ENCODE data around the gene PPIB.

Gene PPIB

DNA sequence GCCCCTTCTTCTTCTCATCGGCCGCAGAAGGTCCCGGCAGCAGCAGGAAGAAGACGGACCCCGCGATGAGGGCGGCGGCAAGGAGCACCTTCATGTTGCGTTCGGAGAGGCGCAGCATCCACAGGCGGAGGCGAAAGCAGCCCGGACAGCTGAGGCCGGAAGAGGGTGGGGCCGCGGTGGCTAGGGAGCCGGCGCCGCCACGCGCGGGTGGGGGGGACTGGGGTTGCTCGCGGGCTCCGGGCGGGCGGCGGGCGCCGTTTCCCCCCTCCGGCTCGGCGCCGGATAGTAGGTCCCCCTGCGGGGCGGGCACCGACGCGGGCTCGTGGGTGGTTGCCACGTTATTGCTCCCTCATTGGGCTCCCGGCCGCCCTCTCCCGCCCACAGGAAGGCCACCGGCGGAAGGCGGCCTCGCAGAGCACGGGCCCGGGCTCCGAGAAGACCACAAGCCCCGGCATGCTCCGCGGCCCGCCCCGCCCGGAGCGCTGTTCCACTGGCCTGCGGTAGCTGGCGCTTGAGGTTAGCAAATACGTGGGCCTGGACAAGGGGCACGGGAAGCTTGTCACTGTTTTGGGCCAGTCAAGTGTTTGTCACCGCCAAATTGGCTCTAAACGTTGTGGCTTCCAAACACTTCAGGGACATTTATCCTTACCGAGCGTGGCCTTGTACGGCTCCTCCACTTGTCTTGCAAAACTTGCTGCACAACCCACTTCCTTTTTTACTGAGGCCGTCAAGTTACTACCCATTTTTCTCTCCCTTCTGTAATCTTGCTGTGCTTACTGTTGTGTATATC, at the start of gene PPIB:
Gene PPIB (minus strand): TSS at position 154 of the 790 bp plus-strand sequence. CDS start 36 bp downstream, at position 118.
- peak; percentile 84 to 99 (median 98) for DNase-seq

DNA sequence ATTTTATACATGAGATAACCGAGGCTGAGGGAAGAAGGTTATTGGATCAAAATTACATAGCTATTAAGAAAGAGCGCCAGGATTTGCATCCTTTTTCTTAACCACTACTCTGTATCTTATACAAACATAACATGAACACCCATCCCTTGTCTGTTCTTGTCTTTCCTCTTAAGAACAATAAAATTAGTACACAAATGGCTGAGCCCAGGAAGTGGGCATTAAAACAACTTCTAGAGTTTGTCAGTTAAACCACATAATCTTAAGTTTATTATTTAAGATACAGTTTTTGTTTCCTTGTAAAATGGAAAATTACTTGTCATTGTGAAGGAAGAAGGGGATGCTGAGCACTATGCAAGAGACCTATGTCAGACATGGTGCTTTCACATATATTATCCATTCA, 48.9 kb upstream of the PPIB start:
- DNase-seq, result no peak

DNA sequence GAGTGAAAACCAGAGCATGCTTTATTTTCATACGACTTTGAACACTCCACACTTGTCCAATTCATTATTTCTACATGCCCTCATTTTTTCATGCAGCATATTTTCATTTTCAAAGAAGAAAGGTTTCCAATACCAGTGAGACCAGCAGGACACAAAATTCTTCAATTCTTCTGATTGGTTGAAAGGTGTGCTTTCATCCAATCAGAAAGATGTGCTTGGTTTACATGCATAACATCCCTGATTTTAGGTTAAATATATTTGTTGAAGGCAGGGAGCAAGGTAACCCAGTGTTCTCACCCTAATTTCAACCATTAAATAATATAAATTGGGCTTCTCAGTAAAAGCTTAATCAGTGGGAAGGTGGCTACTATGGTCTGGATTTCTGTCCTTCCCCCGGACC, 47.5 kb upstream of the PPIB start:
- DNase-seq, result no peak

DNA sequence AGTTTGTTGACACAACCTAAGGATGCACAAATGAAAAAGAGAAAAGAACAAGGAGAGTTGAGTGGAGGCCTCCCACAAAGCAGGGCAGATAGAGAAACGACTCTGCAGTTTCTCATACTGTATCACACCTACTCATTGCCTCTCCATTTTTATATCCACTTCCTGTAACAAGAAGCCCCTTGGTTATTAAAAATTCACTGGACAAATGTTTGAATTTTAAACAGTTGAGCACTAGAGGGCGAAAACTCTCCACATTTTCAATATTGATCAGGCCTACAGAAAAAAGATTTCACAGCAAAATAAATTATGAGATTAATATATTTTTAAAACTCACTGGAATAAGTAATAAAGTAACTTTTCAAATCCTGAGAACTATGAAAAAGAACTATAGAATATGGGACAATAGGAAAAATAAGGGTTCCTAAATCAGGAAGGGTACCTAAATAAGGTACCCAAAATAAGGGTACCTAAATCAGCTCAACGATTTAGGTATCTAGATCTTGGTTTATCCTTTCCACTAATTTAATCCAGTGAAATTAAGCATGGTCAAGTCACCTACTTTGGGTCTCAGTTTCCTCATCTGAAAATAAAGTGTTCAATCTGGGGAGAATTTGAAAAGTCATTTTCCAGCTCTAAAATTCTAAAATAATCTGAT, 47.0 kb upstream of the PPIB start:
- DNase-seq, result no peak

DNA sequence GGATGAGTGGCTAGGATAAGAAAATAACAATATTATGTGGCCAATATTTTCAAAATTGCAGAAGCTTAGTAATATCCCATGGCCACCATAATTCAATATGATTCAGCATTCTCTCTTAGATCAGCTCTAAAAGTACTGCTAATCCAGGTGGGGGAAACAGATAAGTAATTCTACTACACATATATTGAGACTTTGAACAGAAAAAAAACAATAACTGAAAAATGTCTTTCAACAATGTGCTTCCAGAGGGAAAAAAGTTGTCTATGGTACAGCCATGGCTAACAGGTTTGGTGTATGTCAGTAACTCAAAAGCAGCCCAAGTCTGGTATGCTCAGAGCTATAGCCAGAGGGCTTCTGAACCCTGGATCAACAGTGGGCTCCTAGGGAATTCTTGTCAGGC, 42.4 kb upstream of the PPIB start:
- DNase-seq, result no peak

DNA sequence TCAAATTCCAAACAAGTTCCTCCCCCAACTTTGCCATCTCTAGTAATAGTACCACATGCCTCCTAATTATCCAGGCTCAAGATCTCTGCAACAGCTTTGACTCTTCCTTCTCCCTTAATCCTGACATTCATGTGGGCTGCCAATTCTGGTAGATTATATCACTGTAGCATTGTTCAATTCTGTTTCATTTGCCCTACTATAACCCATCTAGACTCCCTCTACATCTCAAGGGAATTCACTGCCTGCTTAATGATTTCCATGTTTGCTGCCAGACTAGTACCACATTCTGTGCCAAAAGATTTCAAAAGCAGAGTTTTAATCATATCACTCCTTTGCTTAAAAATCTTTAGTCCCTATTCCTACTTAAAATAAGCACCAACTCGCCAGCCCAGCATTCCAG, 34.6 kb upstream of the PPIB start:
- DNase-seq, result no peak

DNA sequence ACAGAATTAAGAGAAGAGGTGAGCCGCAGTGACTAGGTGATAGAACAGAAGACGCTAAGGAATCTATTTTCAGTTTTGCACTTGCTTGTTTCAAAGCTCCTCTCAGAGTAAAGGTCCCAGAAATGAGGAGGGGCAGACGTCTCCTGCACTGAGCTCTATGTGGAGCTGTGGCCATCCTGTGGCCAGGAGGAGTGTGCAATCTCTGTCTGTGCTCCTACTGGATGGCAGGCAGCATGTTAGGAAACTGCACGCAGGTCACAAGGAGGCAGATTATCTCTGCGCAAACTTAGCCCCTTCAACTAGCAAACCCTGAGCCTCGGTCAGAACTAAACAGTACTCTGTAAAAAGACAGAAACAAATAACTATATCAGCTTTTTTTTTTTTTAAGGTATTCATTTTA, 31.1 kb upstream of the PPIB start:
- DNase-seq, result no peak

DNA sequence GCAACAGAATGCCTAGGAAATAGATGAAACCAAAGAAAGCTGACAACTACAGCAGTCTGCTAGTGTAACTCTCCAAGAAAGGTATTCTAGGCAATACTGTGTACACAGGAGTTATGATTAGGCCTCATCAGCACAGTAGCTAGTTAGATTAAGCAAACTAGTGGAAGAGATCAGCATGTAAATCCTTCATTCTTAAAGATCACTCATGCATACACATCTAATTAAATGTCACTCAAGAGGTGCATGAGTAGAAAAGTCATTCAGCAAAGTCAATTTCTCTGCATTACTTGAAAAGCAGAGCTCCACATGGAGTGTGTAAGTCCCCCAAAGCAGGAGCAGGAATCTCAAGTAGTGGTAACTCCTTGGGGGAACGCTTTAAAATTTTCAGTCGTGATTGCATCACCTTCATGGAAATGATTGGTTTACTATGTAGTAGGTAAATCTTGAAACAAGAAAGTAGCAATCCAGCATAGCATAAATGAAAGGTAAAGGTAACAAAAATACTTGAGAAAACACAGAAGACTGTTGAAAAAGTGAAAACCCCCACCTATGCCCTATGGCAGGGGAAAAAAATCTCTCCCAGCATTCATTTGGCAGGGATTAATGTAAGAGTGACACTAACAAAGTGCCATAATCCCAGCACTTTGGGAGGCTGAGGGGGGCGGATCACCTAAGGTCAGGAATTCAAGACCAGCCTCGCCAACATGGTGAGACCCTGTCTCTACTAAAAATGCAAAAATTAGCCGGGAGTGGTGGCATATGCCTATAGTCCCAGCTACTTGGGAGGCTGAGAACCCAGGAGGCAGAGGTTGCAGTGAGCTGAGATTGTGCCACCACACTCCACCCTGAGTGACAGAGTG, 29.4 kb upstream of the PPIB start:
- DNase-seq, result no peak

DNA sequence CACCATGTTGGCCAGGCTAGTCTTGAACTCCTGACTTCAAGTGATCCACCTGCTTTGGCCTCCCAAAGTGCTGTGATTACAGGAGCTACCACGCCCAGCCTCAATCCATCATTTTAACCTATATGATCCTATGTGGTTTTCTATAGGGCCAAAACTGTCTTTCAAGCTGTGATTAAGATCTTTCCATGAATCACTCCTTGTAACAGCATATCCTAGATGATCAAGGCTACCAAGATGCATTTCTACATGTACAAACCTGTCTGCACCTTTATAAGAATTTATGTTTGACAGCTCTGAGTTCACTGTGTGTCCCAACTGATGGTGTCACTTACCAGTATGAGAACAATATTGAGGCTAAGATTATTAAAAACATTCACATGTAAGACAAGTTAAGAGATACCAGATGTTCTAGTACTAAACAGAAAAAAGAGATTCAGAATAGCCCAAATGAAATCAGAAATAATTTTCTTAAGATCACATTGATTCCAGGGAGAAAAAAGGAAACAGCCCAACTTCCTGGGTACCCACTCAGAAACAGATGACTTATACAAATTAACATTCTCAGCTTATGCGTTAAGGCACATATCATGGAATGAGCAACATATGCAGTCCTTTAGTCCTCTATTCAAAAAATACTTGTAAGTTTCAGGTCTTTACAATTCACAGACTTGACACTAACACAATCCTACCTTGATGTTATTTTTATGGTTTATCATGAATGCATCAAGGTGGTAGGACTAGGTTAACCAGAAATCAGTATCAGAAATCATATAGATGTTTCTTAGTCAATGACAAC, 24.8 kb upstream of the PPIB start:
- DNase-seq, result no peak

DNA sequence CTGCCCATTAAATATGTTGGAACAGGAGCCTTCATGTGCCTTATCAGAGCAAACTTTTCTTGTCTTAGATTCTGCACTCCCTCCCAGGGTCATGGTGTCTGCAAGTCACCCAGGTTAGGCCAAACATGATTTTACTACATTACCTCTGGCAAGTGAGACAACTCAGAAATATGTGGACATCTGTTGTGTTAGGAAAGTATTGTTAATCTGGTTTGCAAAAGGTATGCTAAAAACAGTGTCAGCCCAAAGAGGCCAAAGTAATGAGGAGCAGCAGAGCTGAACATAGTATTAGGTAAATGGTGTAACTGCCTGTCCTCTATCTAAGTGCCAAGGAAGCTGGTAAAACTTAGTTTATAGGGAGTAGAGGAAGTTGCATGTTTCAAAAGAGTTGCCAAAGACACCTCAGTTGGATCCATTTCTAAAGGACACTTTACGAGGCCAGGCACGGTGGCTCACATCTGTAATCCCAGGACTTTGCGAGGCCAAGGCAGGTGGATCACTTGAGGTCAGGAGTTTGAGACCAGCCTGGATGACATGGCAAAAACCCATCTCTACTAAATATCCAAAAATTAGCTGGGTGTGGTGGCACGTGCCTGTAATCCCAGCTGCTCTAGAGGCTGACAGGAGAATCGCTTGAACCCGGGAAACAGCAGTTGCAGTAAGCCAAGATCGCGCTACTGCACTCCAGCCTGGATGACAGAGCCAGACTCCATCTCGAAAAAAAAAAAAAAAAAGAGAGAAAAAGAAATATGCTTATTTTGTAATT, 22.5 kb upstream of the PPIB start:
- no peak for DNase-seq

DNA sequence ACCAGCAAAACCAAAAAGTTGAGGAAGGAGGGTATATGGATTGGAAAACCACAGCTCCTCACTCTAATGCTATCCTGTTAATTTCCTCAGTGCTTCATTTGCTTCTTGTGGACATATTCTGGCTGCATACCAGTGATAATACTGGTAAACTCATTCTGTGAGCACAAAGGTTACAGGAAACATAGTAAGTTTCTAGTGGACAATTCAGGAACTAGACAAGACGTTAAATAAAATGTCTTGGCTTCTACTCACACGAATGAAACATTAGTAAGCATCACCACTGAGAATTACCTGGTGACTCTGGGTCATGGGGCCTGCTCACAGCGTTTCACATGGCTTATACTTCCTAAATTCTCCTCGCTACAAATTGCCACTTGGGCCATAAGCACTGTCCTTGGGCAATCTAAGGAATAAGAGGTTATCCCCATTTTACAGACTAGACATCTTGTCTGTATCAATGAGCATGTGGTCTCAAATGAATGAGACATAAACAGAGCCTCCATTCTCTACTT, 20.1 kb upstream of the PPIB start:
- no peak for DNase-seq

DNA sequence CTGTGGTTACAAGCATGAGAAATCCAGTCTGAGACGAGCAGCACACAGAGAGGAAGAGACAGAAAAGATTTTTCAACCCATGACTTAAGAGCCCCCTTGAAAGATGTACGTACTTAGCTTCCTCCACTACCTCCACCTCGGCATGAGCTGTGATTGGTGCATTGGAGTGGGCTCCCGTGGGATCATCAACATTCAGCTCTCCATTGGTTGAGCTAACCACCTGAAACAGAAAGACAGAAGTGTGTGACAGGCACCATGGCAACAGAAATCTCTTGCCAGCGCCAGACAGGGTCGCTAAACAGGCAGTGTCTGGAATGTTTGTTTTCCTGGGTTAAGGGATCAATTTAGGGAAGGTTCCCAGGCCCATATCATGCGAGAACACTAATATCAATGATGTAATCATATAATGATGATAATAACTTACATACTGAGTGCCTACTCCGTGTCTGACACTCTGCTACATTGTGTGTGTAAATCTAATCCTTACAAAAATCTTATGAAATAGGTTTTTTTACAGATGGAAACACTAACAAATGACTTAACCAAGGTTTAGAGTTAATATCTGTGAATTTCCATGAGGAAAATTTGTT, 17.5 kb upstream of the PPIB start:
- DNase-seq, result peak in 36 of 58 donors; percentile 5 to 72 (median 41)

DNA sequence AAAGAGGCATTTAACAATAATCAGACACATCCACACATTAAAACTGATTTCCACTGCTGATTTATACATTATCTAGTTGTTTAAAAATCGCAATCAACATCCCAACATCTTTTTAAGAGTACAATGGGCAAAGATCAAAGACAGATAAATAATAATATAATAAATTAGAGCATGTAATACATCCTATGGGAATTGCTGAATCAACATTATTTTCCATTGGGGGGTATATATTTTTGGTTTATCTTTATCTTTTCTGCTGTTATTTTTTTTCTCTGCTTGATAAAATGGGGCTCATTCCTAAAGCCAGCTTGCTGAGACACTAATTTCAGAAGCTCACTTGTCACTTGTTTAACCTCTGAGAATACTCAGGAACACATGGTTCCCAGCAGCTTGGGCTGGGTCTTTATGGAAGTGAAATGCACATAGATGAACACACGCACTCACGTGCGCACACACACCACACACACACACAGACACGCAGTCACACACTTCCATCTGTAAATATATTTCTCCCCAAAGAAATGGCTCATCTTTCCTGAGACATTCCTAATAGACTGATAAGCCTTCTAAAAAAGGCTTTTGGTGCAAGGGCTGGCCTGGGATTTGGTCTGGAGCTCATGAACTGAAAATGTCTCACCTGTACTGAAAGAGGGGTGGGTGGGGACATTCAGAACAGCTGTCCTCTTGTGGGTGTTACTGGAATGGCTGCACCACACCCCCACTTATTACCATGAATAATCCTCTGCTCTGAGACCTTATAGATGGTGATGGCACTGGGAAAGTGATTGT, 3.5 kb upstream of the PPIB start:
- no peak for DNase-seq

DNA sequence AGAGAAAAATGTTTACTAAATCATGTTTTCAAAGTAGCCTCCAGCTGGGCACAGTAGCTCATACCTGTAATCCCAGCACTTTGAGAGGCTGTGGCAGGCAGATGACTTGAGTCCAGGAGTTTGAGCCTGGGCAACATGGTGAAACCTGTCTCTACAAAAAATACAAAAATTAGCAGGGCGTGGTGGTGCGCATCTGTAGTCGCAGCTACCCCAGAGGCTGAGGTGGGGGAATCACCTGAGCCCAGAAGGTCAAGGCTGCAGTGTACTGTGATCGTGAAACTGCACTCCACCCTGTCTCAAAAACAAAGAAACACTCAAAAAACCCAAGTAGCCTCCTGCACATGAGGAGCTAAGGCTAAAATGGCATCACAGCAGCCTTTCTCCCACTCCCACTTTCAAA, 1.6 kb upstream of the PPIB start:
- no peak for DNase-seq

DNA sequence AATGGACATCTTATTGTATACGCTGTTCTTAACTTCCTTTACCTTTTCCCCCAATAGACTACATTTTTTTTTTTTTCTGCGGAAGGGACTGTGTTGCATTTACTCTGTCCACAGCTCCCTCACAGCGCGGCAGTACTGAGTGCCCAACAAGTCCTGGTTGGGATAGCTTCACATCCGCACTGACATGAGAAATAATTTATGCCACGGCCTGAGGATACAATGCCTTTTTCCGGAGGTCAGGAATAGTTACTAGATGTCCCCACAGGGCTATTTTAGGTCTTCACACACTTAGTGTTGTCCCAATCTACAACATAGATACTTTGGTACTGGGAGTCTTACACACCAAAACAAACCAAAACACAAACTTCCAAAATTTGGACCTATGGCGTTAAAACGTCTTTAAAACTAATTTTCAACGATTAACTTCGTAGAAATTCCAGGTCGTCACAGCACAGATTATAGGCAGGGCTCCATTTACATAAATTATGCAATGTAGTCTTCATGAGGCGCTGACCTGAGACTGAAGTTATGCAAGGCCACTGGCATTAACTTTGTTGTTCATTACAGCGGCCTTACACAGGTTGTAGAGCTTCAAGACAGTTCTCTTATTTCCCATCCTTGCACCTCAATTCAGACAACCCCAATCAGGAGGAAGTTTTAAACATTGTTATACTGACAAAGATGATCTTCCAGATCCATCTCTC, 989 bp upstream of the PPIB start:
- DNase-seq, result peak in 4 of 58 donors; percentile 41 to 58 (median 46)

DNA sequence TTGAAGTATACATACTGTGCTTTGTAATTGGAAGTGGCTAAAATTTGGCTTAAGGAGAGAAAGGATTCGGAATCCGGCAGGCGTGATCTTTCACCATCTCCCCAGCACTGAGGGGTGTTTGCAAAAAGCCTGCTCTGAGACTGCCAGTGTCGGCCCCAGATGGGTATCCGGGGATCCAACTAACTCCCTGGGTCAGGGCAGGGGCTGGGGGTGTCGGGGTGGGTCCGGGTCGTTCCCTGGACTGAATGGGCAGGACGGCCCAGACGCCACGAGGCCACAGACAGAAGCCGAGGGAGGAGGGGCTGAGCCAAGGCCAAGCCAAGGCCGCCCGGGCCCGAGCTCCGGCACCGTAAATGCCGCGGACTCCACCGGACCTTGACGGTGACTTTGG, 349 bp downstream of the PPIB start:
- peak in 3 of 58 donors; percentile 58 to 68 (median 66) for DNase-seq

DNA sequence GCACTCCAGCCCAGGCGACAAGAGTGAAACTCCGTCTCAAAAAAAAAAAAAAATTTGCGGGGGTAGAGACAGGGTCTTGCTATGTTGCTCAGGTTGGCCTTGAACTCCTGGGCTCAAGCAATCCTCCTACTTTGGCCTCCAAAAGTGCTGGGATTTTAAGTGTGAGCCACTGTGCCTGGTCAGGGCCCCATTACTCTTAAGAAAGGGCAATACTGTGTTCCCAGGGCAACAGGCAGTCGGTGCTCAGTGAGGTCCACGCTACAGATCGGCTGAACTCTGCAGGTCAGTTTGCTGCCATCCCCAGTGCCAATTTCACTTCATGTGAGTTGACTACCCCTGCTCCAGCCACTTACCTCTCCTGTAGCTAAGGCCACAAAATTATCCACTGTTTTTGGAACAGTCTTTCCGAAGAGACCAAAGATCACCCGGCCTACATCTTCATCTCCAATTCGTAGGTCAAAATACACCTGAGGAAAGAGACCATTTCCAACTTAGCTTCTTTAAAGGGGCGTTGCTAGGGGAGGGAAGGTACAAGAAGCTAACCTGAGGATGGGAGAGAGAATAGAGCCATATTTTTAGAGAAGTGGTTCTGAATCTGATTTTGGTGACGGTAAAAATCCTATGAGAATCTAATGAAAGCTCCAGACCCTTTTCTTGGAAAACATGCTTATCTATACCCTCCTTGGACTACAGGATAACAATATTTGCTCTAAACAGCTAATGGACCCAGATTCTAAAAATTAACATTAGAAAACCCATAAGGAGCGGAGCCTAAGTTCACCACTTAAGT, 939 bp downstream of the PPIB start:
- no peak for DNase-seq

All from anterior cingulate cortex (tissue), 58 donors.